AG04450 (cell line): ENCODE results near the gene WBP11. TPM values are rescaled to one million over a fixed set of nuclear protein-coding genes. Genes with fewer than 3 reads are reported as not detected.

Experiments
- CTCF ChIA-PET: fragments of 300-600, 350-600 bp; formaldehyde crosslinking; extraction: SDS; loops from one replicate; lab custom pipeline; 2022; ENCODE audit warnings: antibody characterized with exemption, inconsistent platforms; lab: Charles Lee
- POLR2A ChIA-PET: fragments of 350-600 bp; formaldehyde crosslinking; extraction: SDS; loops from one replicate; lab custom pipeline; 2021; ENCODE audit warnings: antibody characterized with exemption, inconsistent platforms; lab: Yijun Ruan, JAX
- DNase-seq: peaks from one replicate; pipeline ENCODE4 v3.0.0-alpha.2; 2011; ENCODE audit warnings: low read depth, low spot score
- H3K27ac ChIP-seq: one replicate; pipeline ENCODE4 v1.5.1; 2012; ENCODE audit warnings: low read depth, low read length, control low read depth
- H3K27me3 ChIP-seq: one replicate; pipeline ENCODE4 v1.6.0; 2012; ENCODE audit warnings: low read length; ENCODE audit not compliant: control insufficient read depth, insufficient read depth
- H3K4me3 ChIP-seq: 2 replicates; pipeline ENCODE4 v1.5.1; 2011; ENCODE audit warnings: mild to moderate bottlenecking, low read depth, low read length, control low read depth
- H3K9me3 ChIP-seq: 2 replicates; pipeline ENCODE4 v1.5.1; 2012; ENCODE audit warnings: low read length; ENCODE audit not compliant: control insufficient read depth, insufficient read depth
- polyA plus RNA-seq: library from polyadenylated mRNA; depleted of rRNA; stranded (reverse); fragments of >200 nt; gene quantifications from 2 replicates; pipeline ENCODE4 v1.2.3, GENCODE V29; 2011
- TF ChIP-seq, protein P1 (sequence below): IDR thresholded peaks from 2 replicates; pipeline ENCODE4 v1.5.1; 2011; ENCODE audit warnings: low read depth, low read length, control low read depth, inconsistent platforms

WBP11 gene
- polyA plus RNA-seq, 1 experiment = 16.5 TPM

DNA sequence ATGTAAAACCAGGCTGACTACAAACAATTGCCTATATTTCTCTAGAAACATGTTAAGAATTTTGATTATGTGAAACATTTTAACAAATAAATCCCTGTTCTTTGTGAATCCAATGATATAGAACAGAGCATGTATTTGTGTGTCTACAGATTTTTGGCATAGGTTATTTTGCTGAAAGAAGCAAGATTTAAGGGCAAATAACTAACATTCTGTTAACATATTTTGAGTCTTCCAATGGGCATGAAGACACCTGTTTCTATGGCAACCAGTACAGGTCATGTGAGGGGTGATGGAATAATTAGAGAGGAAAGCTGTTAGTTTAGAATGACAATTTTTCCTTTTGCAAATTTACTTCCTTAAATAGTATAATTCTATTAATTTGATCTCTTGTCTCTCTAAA, 31.2 kb upstream of the WBP11 start:
- DNase-seq = no peak
- POLR2A ChIA-PET = no interaction called here

DNA sequence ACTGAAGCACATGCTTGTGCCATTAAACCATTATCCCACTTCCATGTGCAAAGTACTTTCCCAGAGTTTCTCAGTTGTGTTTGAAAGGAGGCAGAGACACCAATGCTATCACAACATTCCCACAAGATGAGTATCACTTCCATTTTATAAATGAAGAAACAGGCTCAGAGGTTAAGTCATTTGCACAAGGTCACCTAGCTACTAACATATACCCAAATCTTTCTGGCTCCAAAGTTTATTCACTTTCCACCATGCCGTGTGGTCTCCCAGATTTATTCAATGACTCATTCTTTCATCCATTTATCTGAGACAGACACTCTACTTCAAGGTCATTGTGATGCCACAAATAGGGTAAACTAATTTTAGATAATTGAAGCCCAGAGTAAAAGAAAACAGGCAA, 30.7 kb upstream of the WBP11 start:
- POLR2A ChIA-PET = no interaction called here
- CTCF ChIA-PET = no interaction called here
- no peak for DNase-seq

More for the DNA sequence above, 31.2 kb upstream of the WBP11 start:
- CTCF ChIA-PET = interaction anchor here (1.1 kb wide), 1 partner anchor 11 kb away, joined by 3 read pairs; no protein-coding TSS in a partner anchor
- H3K9me3 ChIP-seq = no peaks in the 10 kb centered on the region
- TF ChIP-seq, protein P1, sequence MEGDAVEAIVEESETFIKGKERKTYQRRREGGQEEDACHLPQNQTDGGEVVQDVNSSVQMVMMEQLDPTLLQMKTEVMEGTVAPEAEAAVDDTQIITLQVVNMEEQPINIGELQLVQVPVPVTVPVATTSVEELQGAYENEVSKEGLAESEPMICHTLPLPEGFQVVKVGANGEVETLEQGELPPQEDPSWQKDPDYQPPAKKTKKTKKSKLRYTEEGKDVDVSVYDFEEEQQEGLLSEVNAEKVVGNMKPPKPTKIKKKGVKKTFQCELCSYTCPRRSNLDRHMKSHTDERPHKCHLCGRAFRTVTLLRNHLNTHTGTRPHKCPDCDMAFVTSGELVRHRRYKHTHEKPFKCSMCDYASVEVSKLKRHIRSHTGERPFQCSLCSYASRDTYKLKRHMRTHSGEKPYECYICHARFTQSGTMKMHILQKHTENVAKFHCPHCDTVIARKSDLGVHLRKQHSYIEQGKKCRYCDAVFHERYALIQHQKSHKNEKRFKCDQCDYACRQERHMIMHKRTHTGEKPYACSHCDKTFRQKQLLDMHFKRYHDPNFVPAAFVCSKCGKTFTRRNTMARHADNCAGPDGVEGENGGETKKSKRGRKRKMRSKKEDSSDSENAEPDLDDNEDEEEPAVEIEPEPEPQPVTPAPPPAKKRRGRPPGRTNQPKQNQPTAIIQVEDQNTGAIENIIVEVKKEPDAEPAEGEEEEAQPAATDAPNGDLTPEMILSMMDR = no peak
- H3K27me3 ChIP-seq = no peaks in the 10 kb centered on the region
- H3K27ac ChIP-seq = no peak overlapping the region
- H3K4me3 ChIP-seq = no peak overlapping the region

DNA sequence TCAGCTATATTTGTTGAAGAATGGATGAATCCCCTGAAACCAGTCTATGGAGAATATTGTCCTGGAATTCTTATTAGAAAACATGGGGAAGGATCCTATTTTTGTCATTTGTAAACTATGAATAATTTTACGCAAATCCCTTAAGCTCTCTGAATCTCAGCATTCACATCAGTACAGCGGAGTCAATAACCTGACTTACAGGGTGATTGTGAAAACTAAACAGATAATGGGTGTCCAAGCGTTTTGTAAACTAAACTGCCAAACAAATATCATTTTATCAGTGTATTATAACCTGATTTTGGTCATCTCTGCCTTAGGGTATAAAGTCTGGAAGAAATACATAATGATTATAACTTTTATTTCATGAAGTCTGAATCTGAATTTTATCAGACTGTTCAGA, 30.1 kb upstream of the WBP11 start:
- TF ChIP-seq, protein P1 = no peak
- ChIA-PET CTCF (interaction anchor here (0.7 to 2.7 kb wide), 2 partner anchors 32 to 162 kb away, joined by 3 to 8 read pairs; no protein-coding TSS in a partner anchor), POLR2A (interaction anchor here (0.9 kb wide), 1 partner anchor 162 kb away, joined by 3 read pairs; no protein-coding TSS in a partner anchor)
- Histone ChIP-seq H3K4me3 (no peak overlapping the region), H3K27me3 (no peaks in the 10 kb centered on the region), H3K27ac (no peak overlapping the region), H3K9me3 (no peaks in the 10 kb centered on the region)
- no peak for DNase-seq

More for the DNA sequence above, 30.7 kb upstream of the WBP11 start:
- no peaks in the 10 kb centered on the region for H3K27me3 ChIP-seq
- TF ChIP-seq, protein P1 = no peak
- no peaks in the 10 kb centered on the region for H3K9me3 ChIP-seq
- H3K27ac ChIP-seq = no peak overlapping the region
- no peak overlapping the region for H3K4me3 ChIP-seq

DNA sequence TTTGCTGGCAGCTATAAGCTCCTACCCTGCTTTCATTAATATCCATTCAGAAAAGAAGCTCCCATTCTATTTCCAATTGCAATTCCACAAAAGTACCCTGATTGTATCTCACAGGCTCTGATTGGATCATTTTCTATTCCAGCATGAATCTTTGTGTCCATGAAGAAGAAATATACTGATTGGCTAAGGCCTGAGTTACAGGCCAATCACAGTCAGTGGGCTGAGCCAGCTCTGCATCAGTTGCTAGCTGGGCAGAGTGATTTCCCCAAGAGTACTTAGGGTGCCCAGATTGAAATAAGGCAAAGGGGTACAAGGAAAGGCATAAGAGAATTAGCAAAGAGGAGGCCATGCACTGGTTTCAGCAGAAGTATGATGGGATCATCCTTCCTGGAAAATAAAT, 25.6 kb upstream of the WBP11 start:
- ChIA-PET CTCF (no interaction called here), POLR2A (no interaction called here)
- Histone ChIP-seq H3K27me3 (no peaks in the 10 kb centered on the region), H3K4me3 (no peak overlapping the region), H3K9me3 (no peaks in the 10 kb centered on the region), H3K27ac (no peak overlapping the region)
- no peak for DNase-seq
- TF ChIP-seq, protein P1 = no peak

DNA sequence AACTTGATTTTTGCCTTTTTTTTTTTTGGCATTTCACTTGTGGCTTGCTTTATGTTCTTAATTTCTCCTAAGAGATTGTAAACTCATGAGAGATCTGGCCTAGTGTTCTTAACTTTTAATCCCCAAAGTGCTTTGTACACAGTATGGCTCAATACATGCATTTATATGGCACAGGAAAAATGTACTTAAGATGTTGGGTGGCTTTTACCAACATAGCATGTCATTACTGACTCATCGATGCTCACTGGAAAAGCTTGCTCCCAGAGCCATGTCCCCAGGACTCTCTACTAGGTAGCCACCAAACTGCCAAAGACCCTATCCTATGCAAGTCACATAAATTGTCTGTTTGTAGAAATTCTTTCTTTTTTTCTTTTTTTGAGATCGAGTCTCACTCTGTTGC, 23.8 kb upstream of the WBP11 start:
- TF ChIP-seq, protein P1 = no peak
- no peak for DNase-seq
- H3K9me3 ChIP-seq = no peaks in the 10 kb centered on the region
- H3K4me3 ChIP-seq = no peak overlapping the region
- H3K27me3 ChIP-seq = no peaks in the 10 kb centered on the region
- POLR2A ChIA-PET = no interaction called here
- H3K27ac ChIP-seq = no peak overlapping the region
- CTCF ChIA-PET = interaction anchor here (1.0 kb wide), 1 partner anchor 21 kb away, joined by 3 read pairs; no protein-coding TSS in a partner anchor
